Anterior cingulate cortex (tissue), 58 donors: ENCODE data around the gene PNPLA4.

Experiments used
- DNase-seq, 58 donors: peaks; one replicate each; lab custom pipeline; 2025; lab: John Stamatoyannopoulos, UW

Gene PNPLA4

GRCh38 chrX:7889135-7889534, 38.1 kb downstream of the PNPLA4 start:
- DNase-seq, result no peak

DNA sequence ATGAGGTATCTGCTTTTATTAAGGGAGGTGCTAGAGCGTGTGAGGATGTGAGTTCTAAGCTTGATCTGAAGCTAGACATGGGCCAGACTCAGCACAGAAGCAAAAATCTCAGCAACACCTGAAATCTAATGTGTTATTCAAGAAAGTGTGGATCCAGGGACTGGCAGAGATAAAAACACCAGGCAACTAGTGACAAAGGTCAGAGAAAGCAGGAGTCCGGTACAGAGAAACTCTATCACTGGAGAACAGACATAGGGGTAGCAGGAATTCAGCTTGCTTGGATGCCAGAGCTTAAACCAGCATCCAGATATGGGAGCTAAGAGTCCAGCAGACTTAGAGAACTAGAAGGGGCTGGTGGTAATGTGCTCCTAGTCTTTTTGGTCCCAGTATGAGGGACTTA, 50.3 kb downstream of the PNPLA4 start:
- no peak for DNase-seq

- DNase-seq, result no peak
These were observed 55.2 kb downstream of the PNPLA4 start for GRCh38 chrX:7872042-7872441.

DNA sequence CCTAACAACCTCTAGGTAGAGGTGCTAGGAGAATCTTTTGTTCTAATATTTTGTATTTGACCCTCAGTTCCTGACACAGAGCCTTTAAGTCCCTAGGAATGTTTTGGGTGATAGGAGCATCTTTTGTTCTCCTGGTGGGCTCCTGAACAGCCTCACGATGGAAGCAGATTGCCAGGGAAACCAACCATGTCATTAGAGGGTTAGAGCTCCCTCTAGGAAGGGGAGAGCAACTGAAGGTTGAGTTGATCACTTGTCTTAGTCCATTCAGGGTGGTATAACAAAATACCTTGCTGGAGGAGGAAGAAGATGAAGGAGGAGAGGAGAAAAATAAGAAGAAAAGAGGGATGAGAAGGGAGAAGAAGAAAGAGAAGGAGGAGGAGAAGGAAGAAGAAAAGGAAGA, 75.0 kb downstream of the PNPLA4 start:
- no peak for DNase-seq
